GM13976 (cell line): ENCODE measurements around the gene HK2.
"Not testable (repeated sequence)": the region's sequence is repeated elsewhere in the genome, so short reads cannot be mapped to it uniquely, and the experiment has no call there.

Experiments
- DNase-seq: peaks from one replicate; pipeline ENCODE4 v3.0.0; 2012; ENCODE audit warnings: low spot score
- in situ Hi-C: fragments of 300-500 bp; cut with MboI; formaldehyde crosslinking; loops from one replicate; pipeline ENCODE4 v1.12.0; 2022; ENCODE audit warnings: low sequenced_read_pairs, mixed read lengths, inconsistent platforms; ENCODE audit not compliant: unreplicated experiment
- TF ChIP-seq, protein P1 (sequence below): IDR thresholded peaks from 2 replicates; pipeline ENCODE4 v1.5.1; 2012; ENCODE audit warnings: borderline replicate concordance, mild to moderate bottlenecking; ENCODE audit not compliant: insufficient read depth; ENCODE audit errors: extremely low read depth, missing control alignments, control extremely low read depth

Gene HK2

DNA sequence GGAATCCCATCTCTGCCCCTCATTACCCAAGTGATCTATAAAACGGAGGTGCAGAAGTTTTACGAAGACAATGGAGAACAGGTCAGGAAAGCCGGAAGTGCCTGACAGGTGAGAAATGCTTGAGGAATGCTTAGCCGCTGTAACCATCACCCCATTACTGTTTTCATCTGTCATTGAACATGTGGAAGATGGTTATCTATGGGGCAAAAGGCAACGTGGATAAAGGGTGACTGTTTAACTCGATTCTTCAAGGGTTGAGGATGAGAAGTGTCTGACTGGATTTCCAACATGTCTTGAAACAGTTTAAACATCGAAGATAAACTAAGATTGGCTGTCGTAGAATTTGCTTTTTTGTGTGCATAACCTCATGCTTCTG is 17.3 kb downstream of the HK2 start:
- in situ Hi-C loops: loop anchor here (25.0 kb wide), 1 partner anchor 364 kb away; the partner anchor contains the start of genes CCDC142, LBX2 and TTC31
- DNase-seq: no peak
- TF ChIP-seq, protein P1, sequence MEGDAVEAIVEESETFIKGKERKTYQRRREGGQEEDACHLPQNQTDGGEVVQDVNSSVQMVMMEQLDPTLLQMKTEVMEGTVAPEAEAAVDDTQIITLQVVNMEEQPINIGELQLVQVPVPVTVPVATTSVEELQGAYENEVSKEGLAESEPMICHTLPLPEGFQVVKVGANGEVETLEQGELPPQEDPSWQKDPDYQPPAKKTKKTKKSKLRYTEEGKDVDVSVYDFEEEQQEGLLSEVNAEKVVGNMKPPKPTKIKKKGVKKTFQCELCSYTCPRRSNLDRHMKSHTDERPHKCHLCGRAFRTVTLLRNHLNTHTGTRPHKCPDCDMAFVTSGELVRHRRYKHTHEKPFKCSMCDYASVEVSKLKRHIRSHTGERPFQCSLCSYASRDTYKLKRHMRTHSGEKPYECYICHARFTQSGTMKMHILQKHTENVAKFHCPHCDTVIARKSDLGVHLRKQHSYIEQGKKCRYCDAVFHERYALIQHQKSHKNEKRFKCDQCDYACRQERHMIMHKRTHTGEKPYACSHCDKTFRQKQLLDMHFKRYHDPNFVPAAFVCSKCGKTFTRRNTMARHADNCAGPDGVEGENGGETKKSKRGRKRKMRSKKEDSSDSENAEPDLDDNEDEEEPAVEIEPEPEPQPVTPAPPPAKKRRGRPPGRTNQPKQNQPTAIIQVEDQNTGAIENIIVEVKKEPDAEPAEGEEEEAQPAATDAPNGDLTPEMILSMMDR: no peak

DNA sequence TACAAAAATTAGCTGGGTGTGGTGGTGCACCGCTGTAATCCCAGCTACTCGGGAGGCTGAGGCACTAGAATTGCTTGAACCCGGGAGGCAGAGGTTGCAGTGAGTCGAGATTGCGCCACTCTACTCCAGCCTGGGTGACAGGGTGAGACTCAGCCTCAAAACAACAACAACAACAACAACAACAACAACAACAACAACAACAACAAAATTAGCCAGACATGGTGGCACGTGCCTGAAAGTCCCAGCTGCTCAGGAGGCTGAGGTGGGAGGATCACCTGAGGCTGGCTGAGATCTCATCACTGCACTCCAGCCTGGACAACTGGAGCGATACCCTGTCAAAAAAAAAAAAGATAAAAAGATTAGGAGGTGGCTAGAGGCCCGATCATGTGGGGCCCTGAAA is 19.4 kb downstream of the HK2 start:
- in situ Hi-C loops: loop anchor here (25.0 kb wide), 1 partner anchor 366 kb away; the partner anchor contains the start of genes CCDC142, LBX2 and TTC31
- not testable (repeated sequence) for DNase-seq

DNA sequence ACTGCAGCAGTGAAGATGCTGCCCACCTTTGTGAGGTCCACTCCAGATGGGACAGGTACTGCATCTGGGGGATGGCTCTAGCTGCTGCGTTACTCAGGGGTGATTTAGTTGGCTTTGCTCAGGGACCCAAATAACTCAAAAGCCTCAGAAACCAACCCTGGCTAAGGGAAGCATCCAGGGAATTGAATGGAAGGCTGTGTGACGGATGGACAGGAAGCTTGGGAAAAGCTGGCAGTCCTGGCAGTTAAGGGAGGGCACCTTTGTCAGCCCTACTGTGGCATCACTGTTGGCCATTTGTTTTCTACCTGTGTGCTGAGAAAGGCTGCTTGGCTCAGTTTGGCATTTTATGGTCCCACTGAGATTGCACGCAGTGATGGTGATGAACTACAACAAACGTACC is 20.5 kb downstream of the HK2 start:
- TF ChIP-seq, protein P1: no peak
- in situ Hi-C loops: loop anchor here (25.0 kb wide), 1 partner anchor 367 kb away; the partner anchor contains the start of genes CCDC142, LBX2 and TTC31
- no peak for DNase-seq

GRCh38 chr2:74855114-74855707 is 21.3 kb downstream of the HK2 start:
- not testable (repeated sequence) for DNase-seq
- in situ Hi-C loops: loop anchor here (25.0 kb wide), 1 partner anchor 368 kb away; the partner anchor contains the start of genes CCDC142, LBX2 and TTC31

DNA sequence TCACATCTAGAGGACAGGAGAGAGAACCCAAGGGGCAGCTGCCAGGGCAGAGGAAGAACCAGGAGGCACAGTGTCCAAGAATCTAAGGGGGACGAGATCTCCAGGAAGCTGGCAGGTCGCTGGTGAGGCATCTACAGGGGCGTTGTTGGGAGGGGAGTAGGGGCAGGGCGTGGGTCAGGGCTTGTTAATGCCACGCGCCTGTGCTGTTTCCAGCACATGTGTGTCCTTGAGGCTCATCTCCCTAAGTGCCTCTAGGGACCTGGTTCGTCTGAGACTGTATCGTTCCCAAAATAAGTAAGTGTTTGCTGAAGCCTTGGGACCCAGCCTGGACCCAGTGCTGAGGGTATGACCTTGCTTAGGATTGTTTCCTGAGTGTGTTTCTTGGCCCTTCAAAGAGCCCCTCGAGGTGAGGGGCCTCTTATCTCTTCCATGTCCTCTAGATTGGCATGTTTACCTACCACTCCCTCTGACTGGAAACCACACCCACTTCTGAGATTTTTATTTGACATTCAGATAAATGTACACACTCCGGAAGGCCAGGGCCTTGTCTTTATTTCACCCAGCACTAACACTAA is 22.2 kb downstream of the HK2 start:
- no peak for DNase-seq
- in situ Hi-C loops: loop anchor here (25.0 kb wide), 1 partner anchor 369 kb away; the partner anchor contains the start of genes CCDC142, LBX2 and TTC31
- TF ChIP-seq, protein P1: no peak

DNA sequence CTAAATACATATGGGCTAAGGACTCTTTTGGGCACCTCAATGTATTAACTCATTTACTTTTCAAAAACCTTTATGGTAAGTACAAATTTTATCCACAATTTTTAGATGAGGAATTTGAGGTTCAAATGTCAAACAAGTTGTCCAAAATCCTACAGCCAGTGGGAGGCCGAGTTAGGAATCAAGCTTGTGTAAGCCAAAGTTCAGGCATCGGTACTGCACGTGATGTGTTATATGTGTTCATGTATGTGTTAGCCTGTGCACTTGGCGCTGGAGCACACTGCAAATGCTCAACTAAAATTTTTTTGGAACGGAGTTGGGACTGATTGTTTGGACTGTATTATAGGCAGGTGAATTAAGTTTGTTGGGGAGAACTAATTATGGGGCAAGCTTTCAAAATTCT is 22.7 kb downstream of the HK2 start:
- TF ChIP-seq, protein P1: no peak
- no peak for DNase-seq
- in situ Hi-C loops: loop anchor here (25.0 kb wide), 1 partner anchor 369 kb away; the partner anchor contains the start of genes CCDC142, LBX2 and TTC31

GRCh38 chr2:74857215-74857614 is 23.3 kb downstream of the HK2 start:
- in situ Hi-C loops: loop anchor here (25.0 kb wide), 1 partner anchor 370 kb away; the partner anchor contains the start of genes CCDC142, LBX2 and TTC31
- no peak for DNase-seq
- TF ChIP-seq, protein P1: no peak
